Activated CD8-positive, alpha-beta T cell treated with anti-CD3 and anti-CD28 coated beads for 36 hours (primary cell): ENCODE results near the gene CNTNAP2. TPM values are rescaled to one million over a fixed set of nuclear protein-coding genes. Genes with fewer than 3 reads are reported as not detected.

ENCODE experiments used
- ATAC-seq: fragments of 200-7000 bp; cut with Tn5 transposase; one replicate; pipeline ENCODE4 v1.10.0; 2021; ENCODE audit warnings: mild to moderate bottlenecking, moderate library complexity
- CTCF ChIA-PET: fragments of 350-600 bp; sonication (Branson Sonifier 250); formaldehyde crosslinking; loops from one replicate; lab custom pipeline; 2021; ENCODE audit warnings: antibody characterized with exemption; lab: Charles Lee
- POLR2A ChIA-PET: fragments of 350-600 bp; sonication (Branson Sonifier 250); formaldehyde crosslinking; loops from one replicate; lab custom pipeline; 2021; ENCODE audit warnings: antibody characterized with exemption; lab: Charles Lee
- DNase-seq: peaks from one replicate; pipeline ENCODE4 v3.0.0-alpha.2; 2020
- H3K27ac Mint-ChIP-seq: one replicate; pipeline ENCODE4 v1.8.0; 2021; ENCODE audit warnings: mild to moderate bottlenecking, mixed read lengths
- H3K27me3 Mint-ChIP-seq: one replicate; pipeline ENCODE4 v1.8.0; 2021; ENCODE audit warnings: mixed read lengths
- H3K36me3 Mint-ChIP-seq: one replicate; pipeline ENCODE4 v1.8.0; 2021; ENCODE audit warnings: low read depth, mixed read lengths
- H3K4me1 Mint-ChIP-seq: one replicate; pipeline ENCODE4 v1.8.0; 2021; ENCODE audit warnings: low read depth, mixed read lengths
- H3K4me3 Mint-ChIP-seq: one replicate; pipeline ENCODE4 v1.8.0; 2021; ENCODE audit warnings: mild to moderate bottlenecking, moderate library complexity, mixed read lengths
- H3K9me3 Mint-ChIP-seq: one replicate; pipeline ENCODE4 v1.8.0; 2021; ENCODE audit warnings: mixed read lengths
- CTCF ChIP-seq: fragments of 200-600 bp; IDR thresholded peaks from one replicate; pipeline ENCODE4 v1.8.0; 2022; ENCODE audit warnings: antibody characterized with exemption, mild to moderate bottlenecking
- intact Hi-C: fragments of 100-400 bp; cut with micrococcal nuclease; formaldehyde crosslinking; loops from one replicate; pipeline ENCODE4 v1.10.0; 2022
- total RNA-seq, 2 experiments: library from RNA; stranded (reverse); gene quantifications; one replicate each; pipeline ENCODE4 v1.2.3, GENCODE V29; 2021

CNTNAP2 gene
- total RNA-seq, 2 experiments from 2014 or later, result not detected

- Mint-ChIP-seq H3K27me3 (no peaks in the 10 kb centered on the region), H3K9me3 (peaks cover 1% of the 10 kb centered on the region), H3K36me3 (no peaks in the 10 kb centered on the region), H3K4me1 (no peaks in the 10 kb centered on the region), H3K4me3 (no peak overlapping the region), H3K27ac (no peak overlapping the region)
- intact Hi-C loops, result no loop called here
- ATAC-seq, result no peak
- ChIA-PET POLR2A (no interaction called here), CTCF (no interaction called here)
- no peak for TF ChIP-seq CTCF
- DNase-seq, result no peak
Measured at GRCh38 chr7:148135116-148135515, 2018.5 kb downstream of the CNTNAP2 start.

- CTCF ChIA-PET, result no interaction called here
- Mint-ChIP-seq H3K4me3 (no peak overlapping the region), H3K9me3 (peaks cover 1% of the 10 kb centered on the region), H3K27ac (no peak overlapping the region), H3K36me3 (no peaks in the 10 kb centered on the region), H3K27me3 (no peaks in the 10 kb centered on the region), H3K4me1 (no peaks in the 10 kb centered on the region)
- ATAC-seq (no peak), DNase-seq (no peak)
- intact Hi-C loops, result no loop called here
- TF ChIP-seq CTCF, result no peak
- POLR2A ChIA-PET, result no interaction called here
Measured at GRCh38 chr7:148135997-148136396, 2019.4 kb downstream of the CNTNAP2 start.

GRCh38 chr7:148142660-148143248, 2026.2 kb downstream of the CNTNAP2 start:
- H3K27ac Mint-ChIP-seq, result no peak overlapping the region
- H3K36me3 Mint-ChIP-seq, result no peaks in the 10 kb centered on the region
- H3K4me1 Mint-ChIP-seq, result peaks cover 3% of the 10 kb centered on the region
- DNase-seq (peak; percentile 17), ATAC-seq (no peak)
- ChIA-PET CTCF (interaction anchor here (0.6 to 1.2 kb wide), 4 partner anchors 58 to 1565 kb away, joined by 3 to 4 read pairs (median 3); no protein-coding TSS in a partner anchor), POLR2A (no interaction called here)
- H3K9me3 Mint-ChIP-seq, result no peaks in the 10 kb centered on the region
- peak; percentile 58 for TF ChIP-seq CTCF
- intact Hi-C loops, result no loop called here
- no peak overlapping the region for H3K4me3 Mint-ChIP-seq
- peaks cover 6% of the 10 kb centered on the region for H3K27me3 Mint-ChIP-seq

- CTCF ChIA-PET, result no interaction called here
- no peak for DNase-seq
- no peak for ATAC-seq
- intact Hi-C loops, result no loop called here
- no peak overlapping the region for H3K27ac Mint-ChIP-seq
- no peak for TF ChIP-seq CTCF
- no peaks in the 10 kb centered on the region for H3K9me3 Mint-ChIP-seq
- POLR2A ChIA-PET, result interaction anchor here (0.5 kb wide), 1 partner anchor 331 kb away, joined by 3 read pairs; no protein-coding TSS in a partner anchor
- H3K36me3 Mint-ChIP-seq, result no peaks in the 10 kb centered on the region
- peaks cover 9% of the 10 kb centered on the region for H3K27me3 Mint-ChIP-seq
- H3K4me3 Mint-ChIP-seq, result no peak overlapping the region
- H3K4me1 Mint-ChIP-seq, result peaks cover 3% of the 10 kb centered on the region
Measured at GRCh38 chr7:148144827-148145226, 2028.2 kb downstream of the CNTNAP2 start.

- DNase-seq, result no peak
- ATAC-seq, result no peak
- Mint-ChIP-seq H3K9me3 (no peaks in the 10 kb centered on the region), H3K4me3 (no peak overlapping the region), H3K27me3 (peaks cover 11% of the 10 kb centered on the region), H3K27ac (no peak overlapping the region), H3K36me3 (no peaks in the 10 kb centered on the region), H3K4me1 (peaks cover 3% of the 10 kb centered on the region)
- ChIA-PET CTCF (interaction anchor here (0.7 kb wide), 1 partner anchor 96 kb away, joined by 4 read pairs; no protein-coding TSS in a partner anchor), POLR2A (interaction anchor here (0.5 kb wide), 1 partner anchor 14 kb away, joined by 3 read pairs; no protein-coding TSS in a partner anchor)
- intact Hi-C loops, result no loop called here
- TF ChIP-seq CTCF, result no peak
Measured at GRCh38 chr7:148146346-148146745, 2029.7 kb downstream of the CNTNAP2 start.
